DMS 273 treated with DMSO at 0.1 percent for 48 hours (cell line): ENCODE measurements around the gene SETBP1.

Experiments used
- DNase-seq: peaks from one replicate; lab custom pipeline; 2025; lab: John Stamatoyannopoulos, UW

The SETBP1 gene

DNA sequence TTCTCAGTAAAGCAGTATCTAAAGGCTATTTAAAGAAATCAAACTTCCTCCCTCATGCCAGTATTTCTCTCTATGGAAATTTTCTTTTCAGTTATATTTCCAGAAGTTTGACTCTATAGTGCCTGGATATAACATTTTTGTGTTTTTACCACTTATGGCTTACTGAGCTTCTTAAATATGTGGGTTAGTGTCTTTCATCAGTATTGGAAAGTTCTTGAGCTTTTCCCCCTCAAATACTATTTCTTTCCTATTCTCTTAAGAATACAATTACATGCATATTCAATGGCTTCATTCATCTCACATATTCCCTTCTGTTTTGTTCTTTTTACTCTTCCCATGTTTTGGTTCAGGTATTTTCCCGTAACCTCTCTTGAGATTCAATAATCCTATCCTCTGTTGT, 432.0 kb downstream of the SETBP1 start:
- DNase-seq, result no peak

GRCh38 chr18:45116116-45116515, 435.4 kb downstream of the SETBP1 start:
- no peak for DNase-seq
